ENCODE results near the gene KRTAP10-9.
"Not testable (repeated sequence)": the region's sequence is repeated elsewhere in the genome, so short reads cannot be mapped to it uniquely, and the experiment has no call there.

The KRTAP10-9 gene

DNA sequence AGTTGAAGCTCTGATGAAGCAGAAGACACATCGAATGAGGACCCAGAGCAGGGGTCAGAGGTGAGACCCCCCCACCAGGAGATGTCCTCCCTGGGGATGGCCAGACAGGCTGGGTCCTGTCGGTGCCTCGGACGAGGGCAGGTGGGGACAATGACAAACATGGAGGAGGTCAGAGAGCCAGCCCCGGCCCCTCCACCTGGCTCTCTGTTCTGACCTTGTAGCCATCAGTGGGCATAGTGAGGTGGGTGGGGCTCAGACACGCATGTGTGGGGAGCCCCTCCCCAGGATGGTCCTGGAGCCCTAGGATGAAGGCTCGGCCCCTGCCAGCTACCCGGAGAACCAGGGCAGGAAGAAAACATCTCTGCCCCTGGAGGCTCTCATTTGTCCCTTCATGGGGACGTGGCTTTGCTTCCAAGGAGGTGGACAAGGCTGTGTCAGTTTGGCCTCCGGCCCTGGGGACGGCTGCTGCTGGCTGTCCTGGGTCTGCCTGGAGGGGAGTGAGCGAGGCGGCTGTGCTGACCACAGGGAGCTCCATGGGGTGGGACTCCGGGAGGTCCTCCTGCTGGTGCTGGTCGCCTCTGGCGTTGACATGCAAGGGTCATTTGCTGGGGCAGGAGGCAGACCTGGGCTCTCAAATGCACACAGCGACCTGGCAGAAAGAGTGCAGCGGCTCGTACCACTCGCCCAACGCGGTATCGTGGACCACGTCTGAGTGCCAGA, 37.1 kb upstream of the KRTAP10-9 start:
- H3K27me3 ChIP-seq (replicated peaks): peaks cover 11% of the 10 kb centered on the region
- in situ Hi-C loops (cut with HindIII; ENCODE audit: low pct_ligation_motif_present, low sequenced_read_pairs): no loop called here
- H3K27ac ChIP-seq: no peak overlapping the region
- TF ChIP-seq, protein P1, sequence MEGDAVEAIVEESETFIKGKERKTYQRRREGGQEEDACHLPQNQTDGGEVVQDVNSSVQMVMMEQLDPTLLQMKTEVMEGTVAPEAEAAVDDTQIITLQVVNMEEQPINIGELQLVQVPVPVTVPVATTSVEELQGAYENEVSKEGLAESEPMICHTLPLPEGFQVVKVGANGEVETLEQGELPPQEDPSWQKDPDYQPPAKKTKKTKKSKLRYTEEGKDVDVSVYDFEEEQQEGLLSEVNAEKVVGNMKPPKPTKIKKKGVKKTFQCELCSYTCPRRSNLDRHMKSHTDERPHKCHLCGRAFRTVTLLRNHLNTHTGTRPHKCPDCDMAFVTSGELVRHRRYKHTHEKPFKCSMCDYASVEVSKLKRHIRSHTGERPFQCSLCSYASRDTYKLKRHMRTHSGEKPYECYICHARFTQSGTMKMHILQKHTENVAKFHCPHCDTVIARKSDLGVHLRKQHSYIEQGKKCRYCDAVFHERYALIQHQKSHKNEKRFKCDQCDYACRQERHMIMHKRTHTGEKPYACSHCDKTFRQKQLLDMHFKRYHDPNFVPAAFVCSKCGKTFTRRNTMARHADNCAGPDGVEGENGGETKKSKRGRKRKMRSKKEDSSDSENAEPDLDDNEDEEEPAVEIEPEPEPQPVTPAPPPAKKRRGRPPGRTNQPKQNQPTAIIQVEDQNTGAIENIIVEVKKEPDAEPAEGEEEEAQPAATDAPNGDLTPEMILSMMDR (IDR thresholded peaks at IDR 0.05; ENCODE audit: low read depth, low read length, missing control alignments): no peak
- no peak overlapping the region for H3K4me3 ChIP-seq (ENCODE audit: low read depth, low read length)
- H3K36me3 ChIP-seq (replicated peaks): no peaks in the 10 kb centered on the region
- no peak for DNase-seq

DNA sequence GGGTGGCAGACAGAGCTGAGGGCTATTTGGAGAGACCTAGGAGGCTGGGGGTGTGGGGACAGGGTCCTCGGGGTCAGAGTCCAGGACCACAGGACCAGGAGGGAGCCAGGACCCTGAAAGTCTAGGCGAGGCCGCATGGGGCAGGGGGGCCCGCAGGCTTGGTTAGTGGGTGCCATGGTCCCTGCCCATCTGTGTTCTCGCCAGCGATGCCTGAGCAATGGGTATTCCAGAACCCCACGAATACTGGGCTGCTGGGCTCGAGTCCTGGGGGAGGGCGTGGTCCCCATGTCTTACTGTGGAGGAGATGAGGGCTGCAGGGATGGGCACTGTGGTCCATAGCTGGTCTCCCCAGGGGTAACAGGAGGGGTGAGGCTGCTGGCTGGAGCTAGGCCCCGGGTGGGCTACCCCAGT, 36.6 kb upstream of the KRTAP10-9 start:
- in situ Hi-C loops (cut with HindIII; ENCODE audit: low pct_ligation_motif_present, low sequenced_read_pairs): no loop called here
- Histone ChIP-seq H3K4me3 (ENCODE audit: low read depth, low read length) (no peak overlapping the region), H3K27ac (no peak overlapping the region), H3K36me3 (replicated peaks) (no peaks in the 10 kb centered on the region), H3K27me3 (replicated peaks) (peaks cover 11% of the 10 kb centered on the region)
- TF ChIP-seq, protein P1 (IDR thresholded peaks at IDR 0.05; ENCODE audit: low read depth, low read length, missing control alignments): no peak
- no peak for DNase-seq

DNA sequence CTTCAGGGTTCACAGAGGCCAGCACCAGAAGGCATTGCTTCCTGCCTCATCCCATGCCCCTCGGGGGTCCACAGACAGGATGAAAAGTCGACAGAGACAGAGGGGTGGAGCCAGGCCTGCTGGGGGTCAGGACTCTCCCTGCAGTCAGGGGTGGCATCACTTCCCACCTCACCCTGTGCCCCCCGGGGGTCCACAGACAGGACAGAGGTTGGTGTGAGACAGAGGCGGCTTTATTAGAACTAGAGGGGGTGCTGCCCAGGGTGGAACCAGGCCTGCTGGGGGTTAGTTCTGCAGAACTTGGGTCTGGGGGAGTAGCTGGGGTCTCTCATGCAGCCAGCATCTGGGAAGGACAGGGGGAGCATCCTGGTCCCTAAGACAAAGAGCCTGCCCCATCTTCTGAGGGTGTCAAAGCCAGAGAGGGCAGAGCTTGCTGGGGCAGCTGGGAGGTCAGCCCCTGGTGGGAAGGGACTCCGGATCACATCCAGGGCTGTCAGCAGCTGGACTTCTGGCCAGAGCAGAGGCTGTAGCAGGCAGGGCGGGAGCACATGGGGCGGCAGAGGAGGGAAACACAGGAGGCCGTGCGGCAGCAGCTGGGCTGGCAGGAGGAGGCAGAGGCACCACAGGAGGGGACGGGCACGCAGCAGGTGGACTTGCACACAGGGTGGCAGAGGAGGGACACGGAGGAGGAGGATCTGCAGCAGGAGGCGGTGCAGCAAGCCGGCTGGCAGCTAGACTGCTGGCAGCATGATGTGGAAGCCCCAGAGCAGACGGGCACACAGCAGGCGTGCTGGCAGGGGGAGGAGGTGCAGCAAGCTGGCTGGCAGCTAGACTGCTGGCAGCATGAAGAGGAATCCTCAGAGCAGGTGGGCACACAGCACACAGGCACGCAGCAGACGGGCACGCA, 35.7 kb upstream of the KRTAP10-9 start:
- in situ Hi-C loops (cut with HindIII; ENCODE audit: low pct_ligation_motif_present, low sequenced_read_pairs); H3K27ac ChIP-seq; H3K36me3 ChIP-seq (replicated peaks); H3K4me3 ChIP-seq (ENCODE audit: low read depth, low read length); DNase-seq: not testable (repeated sequence)
- H3K27me3 ChIP-seq (replicated peaks): peaks cover 11% of the 10 kb centered on the region

DNA sequence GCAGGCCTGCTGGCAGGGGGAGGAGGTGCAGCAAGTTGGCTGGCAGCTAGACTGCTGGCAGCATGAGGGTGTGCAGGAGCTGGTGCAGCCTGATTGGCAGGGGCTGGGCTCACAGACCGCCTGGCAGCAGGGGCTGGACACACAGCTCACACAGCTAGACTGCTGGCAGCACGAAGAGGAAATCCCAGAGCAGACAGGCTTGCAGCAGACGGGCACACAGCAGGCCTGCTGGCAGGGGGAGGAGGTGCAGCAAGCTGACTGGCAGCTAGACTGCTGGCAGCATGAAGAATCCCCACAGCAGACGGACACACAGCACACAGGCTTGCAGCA, 35.1 kb upstream of the KRTAP10-9 start:
- H3K27ac ChIP-seq; in situ Hi-C loops (cut with HindIII; ENCODE audit: low pct_ligation_motif_present, low sequenced_read_pairs); DNase-seq; H3K4me3 ChIP-seq (ENCODE audit: low read depth, low read length); H3K36me3 ChIP-seq (replicated peaks): not testable (repeated sequence)
- peaks cover 11% of the 10 kb centered on the region for H3K27me3 ChIP-seq (replicated peaks)

DNA sequence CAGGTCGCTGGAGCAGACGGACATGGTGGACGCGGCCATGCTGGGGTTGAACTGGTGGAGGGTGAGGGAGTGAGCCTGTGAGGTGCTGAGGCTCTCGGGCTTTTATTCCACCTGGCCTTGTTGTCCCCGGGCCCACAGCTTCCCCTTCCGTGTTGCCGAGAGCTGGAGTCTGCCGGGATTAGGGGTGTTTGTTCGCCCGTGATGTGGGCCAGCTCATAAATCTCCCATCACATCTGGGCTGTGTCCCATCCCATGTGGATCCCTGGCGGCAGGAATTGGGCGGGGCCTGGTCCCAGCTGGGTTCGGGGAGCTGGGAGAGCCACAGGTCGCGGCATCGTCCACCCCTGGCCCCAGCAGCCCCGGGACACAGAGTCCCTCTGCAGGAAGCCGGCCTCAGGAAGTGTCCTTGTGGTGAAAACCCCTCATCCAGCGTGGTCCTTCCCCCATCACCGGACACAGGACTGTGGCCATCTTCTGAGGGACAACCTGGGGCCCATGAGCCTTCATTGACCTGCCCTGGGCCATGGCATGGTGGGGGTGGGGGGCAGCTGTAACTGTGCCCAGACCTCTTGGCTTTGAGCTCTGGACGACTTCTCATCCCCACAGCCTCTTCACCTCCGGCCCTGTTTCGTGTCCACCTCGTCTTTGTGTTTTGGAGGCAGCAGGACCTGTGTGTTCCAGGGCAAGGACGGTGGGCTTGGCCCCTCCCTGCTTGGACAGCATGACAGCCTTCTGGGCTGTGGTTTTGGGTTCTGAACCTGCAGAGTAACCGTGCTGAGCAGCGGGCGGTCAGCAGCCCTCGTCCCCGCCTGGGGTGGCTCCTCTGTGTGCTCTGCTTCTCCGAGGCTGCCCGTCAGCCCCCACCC, 34.2 kb upstream of the KRTAP10-9 start, which contains the start of gene KRTAP10-6:
Gene KRTAP10-6, minus strand, starts transcription at position 60 of the 866 bp plus-strand sequence. Its CDS starts 21 bp downstream, at position 39.
- TF ChIP-seq, protein P1 (IDR thresholded peaks at IDR 0.05; ENCODE audit: low read depth, low read length, missing control alignments): no peak
- in situ Hi-C loops (cut with HindIII; ENCODE audit: low pct_ligation_motif_present, low sequenced_read_pairs): no loop called here

DNA sequence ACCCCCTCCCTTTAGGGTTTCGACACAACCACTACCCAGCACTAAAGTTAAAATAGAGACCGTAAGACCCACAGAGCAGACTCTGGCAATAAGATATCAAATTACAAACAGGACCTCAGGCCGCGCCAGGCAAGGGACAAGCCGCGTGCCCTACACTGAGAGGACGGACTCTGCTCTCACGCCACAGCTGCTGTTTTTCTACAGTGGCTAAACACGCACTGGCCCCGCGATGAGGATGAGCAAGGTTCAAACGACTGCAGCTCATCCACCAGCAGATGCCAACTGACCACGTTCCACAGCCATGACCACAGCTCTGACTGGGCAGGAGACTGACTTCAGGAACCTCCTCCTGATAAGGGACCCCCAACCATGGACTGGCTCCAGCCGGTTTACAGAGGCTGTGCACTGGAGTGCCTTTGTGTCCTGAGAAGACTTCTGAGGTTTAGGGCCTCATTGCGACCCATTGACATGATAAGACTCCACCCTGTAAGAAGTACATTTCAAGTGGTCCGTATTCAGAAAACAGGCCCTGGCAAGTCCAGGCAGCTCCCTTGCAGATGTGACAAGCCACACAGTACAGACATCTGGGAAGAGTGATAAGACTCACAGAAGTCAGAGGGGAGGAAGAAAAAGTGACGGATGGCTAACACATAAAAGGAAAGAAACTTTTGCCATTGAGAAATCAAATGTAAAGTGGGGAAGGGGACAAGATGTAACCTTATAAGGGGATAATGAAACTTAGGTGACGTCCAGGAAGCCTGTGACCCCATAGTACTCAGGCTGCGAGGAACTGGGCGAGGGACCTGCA, 33.1 kb upstream of the KRTAP10-9 start:
- no peak overlapping the region for H3K4me3 ChIP-seq (ENCODE audit: low read depth, low read length)
- no peaks in the 10 kb centered on the region for H3K36me3 ChIP-seq (replicated peaks)
- peaks cover 13% of the 10 kb centered on the region for H3K27me3 ChIP-seq (replicated peaks)
- in situ Hi-C loops (cut with HindIII; ENCODE audit: low pct_ligation_motif_present, low sequenced_read_pairs): no loop called here
- TF ChIP-seq, protein P1 (IDR thresholded peaks at IDR 0.05; ENCODE audit: low read depth, low read length, missing control alignments): no peak
- DNase-seq: no peak
- no peak overlapping the region for H3K27ac ChIP-seq

More for the DNA sequence above, 34.2 kb upstream of the KRTAP10-9 start, which contains the start of gene KRTAP10-6:
- Histone ChIP-seq H3K27ac (no peak within 1 kb of the TSS), H3K27me3 (replicated peaks) (peaks cover 11% of the 10 kb centered on the region), H3K36me3 (replicated peaks) (no peaks in the 10 kb centered on the region), H3K4me3 (ENCODE audit: low read depth, low read length) (no peak within 1 kb of the TSS)
- no peak for DNase-seq
